Kasumi-1 (cell line): ENCODE data around the gene PTOV1.

ENCODE experiments used
- DNase-seq, 2 experiments: peaks; one replicate each; lab custom pipeline; 2025; lab: John Stamatoyannopoulos, UW

PTOV1 gene

DNA sequence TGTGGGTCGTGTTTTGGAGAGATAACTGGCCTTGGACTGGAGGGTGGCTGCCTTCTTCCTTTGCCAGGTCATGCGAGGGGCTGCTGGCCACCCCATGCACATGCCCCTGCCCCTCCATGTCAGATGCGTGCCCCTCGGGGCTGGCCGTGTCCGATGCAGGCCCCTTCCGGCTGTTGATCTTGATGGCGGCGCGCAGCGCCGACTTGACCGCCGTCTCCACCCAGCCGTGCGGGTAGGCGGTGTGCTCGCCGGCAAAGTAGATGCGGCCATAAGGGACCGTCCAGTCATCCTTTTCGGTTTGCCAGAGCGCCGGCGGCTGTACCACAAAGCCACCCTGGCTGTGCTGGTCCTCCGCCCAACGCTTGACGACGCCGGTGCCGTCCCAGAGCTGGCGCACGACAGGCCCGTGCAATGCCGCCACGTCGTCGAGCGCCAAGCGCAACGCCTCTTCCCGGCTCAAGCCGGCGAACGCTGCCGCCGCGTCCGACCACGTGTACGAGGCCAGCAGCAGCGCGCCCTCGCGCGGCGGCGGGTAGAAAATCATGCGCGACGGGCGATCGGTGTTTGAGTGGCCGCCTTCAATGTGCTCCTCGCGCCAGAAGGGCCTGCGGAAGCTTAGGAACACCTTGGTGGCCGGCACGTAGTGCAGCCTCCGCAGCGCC is 38.9 kb downstream of the PTOV1 start:
- no peak for DNase-seq

DNA sequence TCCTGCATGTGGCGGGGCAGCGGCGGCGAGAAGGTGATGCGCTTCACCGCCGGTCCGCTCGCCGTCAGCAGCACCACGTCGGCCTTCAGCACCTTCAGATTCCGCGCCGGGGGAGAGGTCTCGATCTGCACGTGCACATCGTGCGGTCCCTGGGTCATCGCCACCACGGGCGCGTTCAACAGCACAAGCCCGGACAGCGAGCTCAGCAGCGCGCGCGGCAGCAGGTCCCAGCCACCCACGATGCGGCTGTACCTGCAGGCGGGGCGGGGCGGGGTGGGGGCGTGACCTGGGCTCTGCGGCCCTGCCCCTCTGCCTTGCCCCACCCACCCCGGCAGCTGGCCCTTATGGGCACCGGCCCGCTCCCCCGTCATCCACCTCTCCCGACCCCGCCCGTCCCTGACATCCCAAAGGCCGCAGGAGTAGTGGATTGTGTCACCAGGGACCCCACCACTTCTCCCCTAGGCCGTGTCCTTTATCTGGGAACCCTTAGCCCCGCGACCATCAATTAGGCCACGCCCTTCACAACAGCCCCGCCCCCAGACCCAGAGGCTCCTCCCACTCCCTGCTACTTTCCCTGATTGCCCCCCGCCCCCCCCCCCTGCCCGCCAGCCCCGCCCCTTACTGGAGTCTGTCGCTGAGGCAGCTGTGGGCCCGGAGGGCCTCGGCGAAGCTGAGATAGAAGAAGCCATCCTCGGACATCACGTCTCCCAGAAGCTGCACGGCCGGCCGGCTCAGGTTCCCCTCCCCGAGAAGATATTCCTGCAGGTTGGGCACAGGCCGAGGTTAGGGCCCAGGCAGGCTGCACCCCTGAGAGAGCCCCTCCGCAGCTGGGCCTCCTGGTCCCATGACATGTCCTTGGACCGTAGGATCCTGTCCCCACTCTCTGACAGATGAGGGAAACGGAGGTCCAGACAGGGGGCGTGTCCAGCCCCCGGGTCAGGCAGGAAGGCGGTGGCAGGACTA is 39.7 kb downstream of the PTOV1 start:
- no peak for DNase-seq

DNA sequence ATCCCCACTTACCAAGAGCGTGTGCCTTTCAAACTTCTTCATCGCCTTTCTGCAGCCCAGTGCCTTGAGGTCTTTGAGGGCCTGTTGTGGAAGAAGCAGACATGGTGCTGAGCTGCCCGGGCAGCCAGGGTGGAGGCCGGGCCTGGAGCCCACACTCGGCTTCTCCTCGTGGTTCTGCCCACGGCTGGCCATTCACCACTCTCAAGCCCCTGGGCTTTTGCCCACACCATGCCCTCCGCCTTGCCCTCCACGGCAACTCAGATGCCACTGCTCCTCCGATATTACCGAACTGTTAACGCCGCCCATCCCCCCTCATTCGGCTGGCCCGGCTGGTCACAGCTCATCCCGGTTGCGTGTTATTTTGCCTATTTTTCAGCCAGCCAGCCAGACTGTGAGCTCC is 40.4 kb downstream of the PTOV1 start:
- DNase-seq: no peak

DNA sequence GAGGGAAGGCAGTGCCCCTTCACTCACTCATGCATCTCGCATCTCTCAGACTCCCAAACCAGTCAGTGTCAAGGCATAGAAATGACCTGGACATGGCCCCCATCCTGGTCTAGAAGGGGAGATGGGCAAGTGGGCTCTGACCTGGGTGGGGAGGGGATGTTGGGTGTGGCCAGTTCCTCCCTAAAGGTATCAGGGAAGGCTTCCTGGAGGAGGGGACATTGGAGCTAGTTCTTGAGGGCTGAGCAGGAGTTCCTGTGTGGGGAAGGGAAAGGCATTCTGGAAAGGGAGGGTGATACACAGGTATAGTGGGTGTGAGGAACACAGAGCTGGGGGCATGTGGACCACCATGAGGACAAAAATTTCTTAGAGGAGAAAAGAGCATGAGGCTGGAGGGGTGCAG is 41.8 kb downstream of the PTOV1 start:
- DNase-seq: no peak

DNA sequence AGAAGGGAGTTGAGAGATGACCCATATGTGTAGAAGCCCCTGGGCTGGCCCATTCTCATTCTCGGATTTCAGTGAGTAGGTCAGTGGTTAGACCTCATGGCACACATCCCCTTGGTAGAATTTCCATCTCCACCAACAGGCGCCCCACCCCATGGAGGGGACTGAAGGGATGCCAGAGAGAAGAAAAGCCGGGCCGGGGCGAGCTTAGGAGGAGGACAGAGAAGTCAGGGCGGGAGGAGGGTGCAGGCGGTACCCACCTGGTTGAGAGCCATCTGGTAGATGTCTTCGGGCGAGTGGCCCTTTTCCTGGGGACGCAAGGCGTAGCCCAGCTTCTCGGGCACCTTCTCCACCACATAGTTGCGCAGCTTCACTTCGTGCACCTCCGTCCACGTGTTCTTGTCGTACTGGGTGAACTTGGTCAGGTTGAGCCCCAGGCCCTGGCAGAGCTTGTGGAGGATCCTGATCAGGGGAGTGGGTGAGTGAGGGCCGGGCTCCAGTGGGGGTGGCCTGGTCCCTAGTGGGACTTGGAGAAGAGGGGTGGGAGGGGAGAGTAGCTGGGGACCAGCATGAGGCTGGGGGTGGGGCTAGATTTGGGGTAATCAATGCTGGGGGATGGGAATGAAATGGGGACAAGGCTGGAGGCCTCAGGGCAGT is 43.2 kb downstream of the PTOV1 start:
- no peak for DNase-seq

DNA sequence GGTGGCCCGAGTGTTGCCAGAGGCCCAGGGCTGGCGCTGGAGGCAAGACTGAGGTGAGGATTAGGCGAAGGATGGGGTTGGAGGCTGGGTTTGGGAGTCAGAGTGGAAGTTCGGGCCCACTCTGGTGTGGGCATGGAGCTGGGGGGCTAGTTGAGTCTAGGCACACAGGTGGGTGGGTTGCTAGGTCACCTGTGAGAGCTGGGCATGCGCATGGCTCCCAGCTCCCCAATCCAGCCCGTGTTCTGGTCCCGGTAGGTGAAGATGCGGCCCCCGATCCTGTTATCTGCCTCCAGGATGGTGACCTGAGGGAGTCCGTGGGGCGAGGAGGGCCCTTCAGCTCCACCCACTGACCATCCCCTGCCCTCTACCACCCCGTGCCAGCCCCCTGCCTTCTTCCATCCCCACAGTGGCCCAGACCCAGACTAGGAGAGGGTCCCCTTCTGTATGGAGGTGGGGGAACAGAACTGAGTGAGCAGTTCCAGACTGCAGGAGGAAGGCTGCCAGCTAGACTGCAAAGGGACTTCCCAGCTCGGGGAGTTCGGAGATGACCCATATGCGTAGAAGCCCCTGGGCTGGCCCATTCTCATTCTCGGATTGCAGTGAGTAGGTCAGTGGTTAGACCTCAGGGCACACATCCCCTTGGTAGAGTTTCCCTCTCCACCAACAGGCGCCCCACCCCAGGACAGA is 44.1 kb downstream of the PTOV1 start:
- no peak for DNase-seq

DNA sequence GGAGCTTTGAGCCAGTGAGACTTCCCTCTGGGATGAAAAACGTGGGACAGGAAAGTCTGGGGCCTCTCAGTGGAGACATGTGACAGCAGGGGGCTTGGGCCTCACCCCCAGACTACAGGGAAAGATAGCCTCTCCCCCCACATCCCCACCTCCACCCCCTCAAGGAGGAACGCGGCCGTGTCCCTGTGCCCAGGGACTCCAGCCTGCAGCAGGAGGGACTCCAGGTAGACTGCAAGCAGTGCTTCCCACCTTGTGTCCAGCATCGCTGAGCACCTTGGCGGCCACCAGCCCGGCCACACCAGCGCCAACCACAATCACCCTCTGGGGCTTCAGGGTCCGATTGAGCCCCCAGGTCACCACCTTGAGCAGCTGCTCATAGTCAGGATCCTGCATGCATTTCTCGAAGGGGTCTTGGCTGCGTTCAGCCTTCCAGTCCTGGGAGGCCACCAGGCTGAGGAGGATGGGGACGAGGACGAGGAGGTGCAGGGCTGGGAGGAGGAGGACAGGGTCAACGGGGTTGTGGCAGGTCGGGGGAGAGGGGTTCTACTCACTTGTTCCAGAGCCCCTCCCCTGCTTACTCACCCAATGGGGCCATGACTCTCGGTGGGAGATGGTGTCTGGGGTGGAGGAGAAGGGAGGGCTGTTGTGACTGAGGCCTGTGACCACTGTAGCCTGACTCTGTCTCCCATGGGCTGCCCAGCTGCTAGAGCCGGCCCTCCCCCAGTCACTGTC is 44.8 kb downstream of the PTOV1 start:
- DNase-seq: no peak

DNA sequence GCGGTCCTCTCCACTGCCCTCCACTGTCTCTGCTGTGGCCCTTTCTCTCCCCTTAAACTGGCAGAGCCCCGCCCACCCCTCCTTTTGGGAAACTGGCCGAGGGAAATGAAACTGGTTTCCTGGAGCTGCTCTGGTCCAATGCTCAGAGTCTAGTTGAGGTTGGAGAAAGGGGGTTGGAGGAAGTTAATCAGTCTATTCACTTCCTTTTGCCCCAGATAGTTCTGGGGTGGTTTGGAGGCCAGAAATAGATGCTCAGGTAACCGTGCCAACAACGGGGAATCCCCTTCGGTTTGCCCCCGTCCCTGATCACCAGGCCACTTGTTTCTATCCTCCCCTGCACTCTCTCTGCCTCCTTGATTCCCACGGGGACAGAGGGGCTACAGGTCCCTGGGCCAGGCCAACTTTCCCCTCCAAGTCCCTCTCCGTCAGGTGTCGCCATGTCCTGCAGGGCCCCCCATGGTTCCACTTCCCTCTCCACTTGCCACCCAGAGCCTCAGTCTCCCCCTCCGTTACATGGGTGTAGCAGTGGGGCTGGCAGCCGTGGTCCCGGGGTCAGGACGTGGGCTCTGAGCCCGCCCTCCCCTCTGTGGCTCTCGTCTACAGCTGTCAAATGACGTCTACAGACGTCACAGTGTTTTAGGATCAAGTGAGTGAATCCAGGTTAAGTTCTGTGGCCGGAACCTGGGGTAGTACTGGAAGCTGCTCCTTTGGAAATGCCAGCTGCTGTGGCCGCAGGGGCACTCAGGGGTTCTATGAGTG is 46.1 kb downstream of the PTOV1 start, which contains the start of gene IL4I1:
Gene IL4I1, minus strand, starts transcription at position 25 of the 759 bp plus-strand sequence. CDS start 727 bp downstream, outside the sequence.
- peak; percentile 75 to 80 for DNase-seq

DNA sequence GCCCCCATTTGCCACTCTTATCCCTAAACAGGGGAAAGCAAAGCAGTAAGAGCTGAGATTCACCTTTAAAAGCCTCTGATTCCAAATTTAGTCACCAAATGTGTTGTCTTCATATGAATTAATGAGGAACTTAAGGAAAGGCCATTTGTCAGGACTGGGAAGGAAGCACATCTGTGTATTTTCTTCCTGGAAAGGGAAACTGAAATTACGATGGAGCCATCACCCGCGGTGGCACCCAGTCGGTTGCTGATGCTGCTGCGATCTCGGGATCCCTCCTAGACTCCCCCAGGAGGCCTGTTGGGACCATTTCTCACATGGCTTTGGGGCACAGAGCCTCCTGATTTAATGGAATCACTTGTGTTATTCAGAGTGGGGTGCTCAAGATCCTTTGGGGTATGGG is 53.2 kb downstream of the PTOV1 start:
- peak; percentile 49 to 56 for DNase-seq

DNA sequence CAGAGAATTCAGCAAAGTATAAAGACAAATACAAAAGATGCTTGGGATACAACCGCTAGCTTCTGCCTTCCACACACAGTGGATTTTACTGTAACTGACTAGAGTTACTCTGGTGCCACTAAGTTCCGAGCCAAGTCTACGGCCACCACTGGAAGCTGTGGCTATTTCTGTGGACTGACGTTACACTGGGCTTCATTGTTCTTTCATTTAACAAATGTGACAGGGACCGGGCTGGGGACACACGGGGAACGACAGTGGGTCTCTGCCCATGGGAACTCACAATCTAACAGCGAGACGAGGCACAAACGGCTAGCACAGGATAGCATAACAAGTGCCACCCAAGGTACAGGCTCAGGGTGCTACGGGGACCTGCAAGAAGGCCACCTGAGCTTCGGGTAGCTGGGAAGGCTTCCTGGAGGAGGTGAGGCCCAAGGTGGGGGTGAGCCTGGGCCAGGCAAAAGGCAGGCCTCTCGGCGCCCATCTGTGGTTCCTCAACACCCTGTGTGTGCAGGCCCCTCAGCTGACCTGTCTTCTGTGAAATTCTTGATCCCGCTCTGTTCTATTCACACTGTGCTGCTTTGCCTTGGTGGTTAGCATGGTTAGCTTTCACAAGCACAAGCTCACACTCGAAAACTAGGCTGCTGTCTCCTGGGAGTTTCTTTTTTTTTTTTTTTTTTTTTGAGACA is 56.1 kb downstream of the PTOV1 start:
- no peak for DNase-seq

DNA sequence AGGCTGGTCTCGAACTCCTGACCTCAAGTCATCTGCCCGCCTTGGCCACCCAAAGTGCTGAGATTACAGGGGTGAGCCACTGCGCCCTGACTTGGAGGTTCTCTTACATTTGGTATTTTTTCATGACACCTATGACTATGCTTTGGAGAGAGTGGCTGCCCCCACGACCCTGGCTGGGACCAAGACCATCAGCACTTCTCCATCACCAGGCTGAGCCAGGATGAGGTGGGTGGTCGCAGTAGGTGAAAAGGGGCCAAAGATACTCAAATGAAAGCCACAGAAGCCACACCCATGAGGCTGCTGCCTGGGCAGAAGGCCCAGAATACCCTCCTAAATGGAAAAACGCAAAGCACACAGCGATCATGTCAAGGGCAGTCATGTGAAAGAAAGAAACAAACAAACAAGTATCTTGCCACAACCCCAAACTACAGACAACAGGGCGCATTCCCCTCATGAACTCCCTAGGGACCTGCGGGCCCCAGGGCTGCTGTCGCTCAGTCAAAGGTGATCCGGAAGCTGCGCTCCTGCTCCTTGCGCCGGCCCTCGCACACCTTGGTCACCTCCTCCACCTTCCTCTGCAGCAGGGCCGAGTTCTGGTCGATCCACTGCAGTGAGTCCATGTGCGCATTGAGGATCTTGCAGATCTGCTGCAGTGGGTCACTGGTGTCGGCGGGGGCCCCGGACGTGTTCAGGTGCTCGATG is 56.9 kb downstream of the PTOV1 start:
- DNase-seq: no peak

DNA sequence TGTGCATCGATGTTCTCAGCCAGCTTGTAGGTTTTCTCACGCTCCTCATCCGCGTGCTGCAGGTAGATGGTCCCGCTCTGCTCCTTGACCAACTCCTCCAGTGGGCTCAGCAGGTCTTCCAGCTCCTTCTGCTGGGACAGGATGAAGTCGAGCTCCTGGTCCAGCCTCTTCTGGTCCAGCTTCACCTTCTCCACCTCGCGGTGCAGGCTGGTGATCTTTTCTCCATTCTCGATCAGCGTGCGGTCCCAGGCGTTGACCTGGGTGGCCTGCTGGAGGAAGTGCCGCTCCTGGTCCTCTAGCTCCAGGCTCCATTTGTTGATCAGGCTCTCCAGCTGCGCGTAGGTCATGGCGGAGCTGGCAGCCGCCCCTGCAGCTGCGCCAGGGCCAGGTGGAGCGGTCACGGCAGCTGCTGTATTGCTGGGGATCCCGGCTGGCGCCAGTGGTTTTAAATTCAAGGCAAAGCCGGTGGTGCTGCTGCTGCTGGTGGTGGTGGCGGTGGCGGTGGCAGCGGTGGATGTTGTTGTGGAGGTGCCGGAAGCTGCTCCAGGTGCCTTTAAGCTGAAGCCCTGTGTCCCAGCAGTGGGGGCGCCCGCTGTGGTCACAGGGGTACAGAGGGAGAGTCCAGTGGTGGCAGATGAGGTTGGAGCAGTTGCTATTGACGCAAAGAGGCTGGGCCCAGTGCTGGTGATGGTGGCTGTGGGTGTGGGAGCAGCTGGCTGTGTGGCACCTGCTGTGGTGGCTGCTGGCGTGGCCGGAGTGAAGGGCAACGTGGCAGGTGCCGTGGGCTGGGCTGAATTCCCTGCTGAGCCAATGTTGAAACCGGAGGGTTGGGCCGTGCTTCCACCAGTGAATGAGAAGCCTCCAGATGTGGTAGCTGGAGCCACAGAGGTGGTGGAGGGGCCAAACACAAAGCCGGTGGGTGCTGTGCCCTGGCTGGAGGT is 57.8 kb downstream of the PTOV1 start:
- DNase-seq: no peak

DNA sequence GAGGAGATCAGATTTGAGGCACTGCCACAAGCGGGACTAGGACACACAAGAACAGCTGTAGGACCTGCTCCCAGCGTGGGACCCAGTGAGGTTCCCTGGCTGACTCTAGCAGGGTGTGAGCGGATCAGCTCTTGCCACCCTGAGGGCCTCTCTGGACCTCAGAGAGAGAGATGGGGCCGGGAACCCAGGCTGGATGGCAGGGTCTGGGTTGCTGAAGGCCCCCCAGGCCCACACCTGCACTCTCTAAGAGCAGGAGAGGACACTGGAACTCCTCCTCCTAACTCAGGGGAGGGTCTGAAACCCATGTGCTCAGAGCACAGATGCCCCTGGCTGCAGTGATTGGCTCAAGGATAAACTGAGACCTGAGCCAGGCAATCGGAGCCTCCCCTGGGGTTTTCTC is 59.2 kb downstream of the PTOV1 start:
- DNase-seq: no peak
